Loucy (cell line): Measurements from ENCODE around the gene FAM83F.

ENCODE experiments used
- H2AFZ ChIP-seq: fragments of 200-600 bp; sonication (generic); 2 replicates; pipeline ENCODE4 v1.6.0; 2016; ENCODE audit warnings: antibody characterized with exemption, mild to moderate bottlenecking, low read length, moderate library complexity
- H3F3A ChIP-seq: fragments of 200-600 bp; 2 replicates; pipeline ENCODE4 v1.6.0; 2016; ENCODE audit warnings: antibody characterized with exemption, low read depth, mild to moderate bottlenecking
- H3K27me3 ChIP-seq: fragments of 200-600 bp; sonication (generic); 2 replicates; pipeline ENCODE4 v1.6.1; 2014; ENCODE audit warnings: low read length, mild to moderate bottlenecking; ENCODE audit not compliant: insufficient read depth, poor library complexity, severe bottlenecking
- H3K36me3 ChIP-seq: fragments of 200-600 bp; sonication (generic); 2 replicates; pipeline ENCODE4 v1.6.1; 2016; ENCODE audit warnings: low read length; ENCODE audit not compliant: insufficient read depth
- H3K4me1 ChIP-seq: fragments of 200-600 bp; sonication (generic); 2 replicates; pipeline ENCODE4 v1.5.1; 2014; ENCODE audit warnings: low read length, mild to moderate bottlenecking; ENCODE audit not compliant: insufficient read depth, poor library complexity, severe bottlenecking
- H3K4me2 ChIP-seq: fragments of 200-600 bp; sonication (generic); 2 replicates; pipeline ENCODE4 v1.6.0; 2014; ENCODE audit warnings: antibody characterized with exemption, low read length, low read depth, mild to moderate bottlenecking; ENCODE audit not compliant: poor library complexity, severe bottlenecking
- H3K4me3 ChIP-seq: fragments of 200-600 bp; sonication (generic); 2 replicates; pipeline ENCODE4 v1.5.1; 2014; ENCODE audit warnings: low read length, mild to moderate bottlenecking, mixed read lengths; ENCODE audit not compliant: poor library complexity, severe bottlenecking
- H3K79me2 ChIP-seq: fragments of 200-600 bp; sonication (generic); 2 replicates; pipeline ENCODE4 v1.6.1; 2014; ENCODE audit warnings: low read length; ENCODE audit not compliant: insufficient read depth
- H3K9ac ChIP-seq: fragments of 200-600 bp; sonication (generic); 2 replicates; pipeline ENCODE4 v1.6.0; 2014; ENCODE audit warnings: mild to moderate bottlenecking, low read depth, low read length, moderate library complexity; ENCODE audit not compliant: poor library complexity, severe bottlenecking
- H3K9me2 ChIP-seq: fragments of 200-600 bp; sonication (generic); replicated peaks from 2 replicates; pipeline ENCODE4 v1.6.1; 2016; ENCODE audit warnings: low read depth, low read length, mixed read lengths
- H3K9me3 ChIP-seq: fragments of 200-600 bp; sonication (generic); 2 replicates; pipeline ENCODE4 v1.6.1; 2014; ENCODE audit warnings: mild to moderate bottlenecking, antibody characterized with exemption, low read length, low read depth; ENCODE audit not compliant: insufficient read depth
- H4K20me1 ChIP-seq: fragments of 200-600 bp; sonication (generic); 2 replicates; pipeline ENCODE4 v1.6.0; 2014; ENCODE audit warnings: antibody characterized with exemption, low read length, mild to moderate bottlenecking; ENCODE audit not compliant: insufficient read depth, poor library complexity, severe bottlenecking
- CTCF ChIP-seq: fragments of 200-600 bp; sonication (generic); conservative IDR thresholded peaks from 2 replicates; pipeline ENCODE4 v1.5.1; 2014; ENCODE audit warnings: mild to moderate bottlenecking, antibody characterized with exemption, low read length
- EZH2phosphoT487 ChIP-seq: fragments of 200-600 bp; IDR thresholded peaks from 2 replicates; pipeline ENCODE4 v1.6.1; 2018; ENCODE audit warnings: antibody characterized with exemption, mild to moderate bottlenecking, moderate library complexity, borderline replicate concordance

FAM83F gene

GRCh38 chr22:40025856-40026255, 31.1 kb downstream of the FAM83F start:
- no peaks in the 10 kb centered on the region for H3K79me2 ChIP-seq
- no peaks in the 10 kb centered on the region for H3K36me3 ChIP-seq
- no peak overlapping the region for H3K9ac ChIP-seq
- no peaks in the 10 kb centered on the region for H3K9me3 ChIP-seq
- no peak for TF ChIP-seq EZH2phosphoT487
- TF ChIP-seq CTCF, result no peak
- no peak overlapping the region for H3K4me3 ChIP-seq
- H4K20me1 ChIP-seq, result no peaks in the 10 kb centered on the region
- H3K27me3 ChIP-seq, result no peaks in the 10 kb centered on the region
- no peak overlapping the region for H3K4me2 ChIP-seq
- H3K9me2 ChIP-seq, result no peaks in the 10 kb centered on the region
- no peaks in the 10 kb centered on the region for H3F3A ChIP-seq
- peaks cover 18% of the 10 kb centered on the region for H3K4me1 ChIP-seq
- H2AFZ ChIP-seq, result no peak overlapping the region

- H3K9ac ChIP-seq, result no peak overlapping the region
- H3K36me3 ChIP-seq, result no peaks in the 10 kb centered on the region
- no peaks in the 10 kb centered on the region for H3K27me3 ChIP-seq
- H4K20me1 ChIP-seq, result no peaks in the 10 kb centered on the region
- H3K79me2 ChIP-seq, result no peaks in the 10 kb centered on the region
- no peak overlapping the region for H3K4me2 ChIP-seq
- H3K4me3 ChIP-seq, result no peak overlapping the region
- peaks cover 25% of the 10 kb centered on the region for H3K4me1 ChIP-seq
- TF ChIP-seq EZH2phosphoT487 (no peak), CTCF (no peak)
- H3K9me2 ChIP-seq, result no peaks in the 10 kb centered on the region
- H2AFZ ChIP-seq, result no peak overlapping the region
- H3F3A ChIP-seq, result no peaks in the 10 kb centered on the region
- no peaks in the 10 kb centered on the region for H3K9me3 ChIP-seq
Observed at GRCh38 chr22:40026641-40027040, 31.9 kb downstream of the FAM83F start.

- H3K4me2 ChIP-seq, result no peak overlapping the region
- no peaks in the 10 kb centered on the region for H3K36me3 ChIP-seq
- H3K4me3 ChIP-seq, result no peak overlapping the region
- no peaks in the 10 kb centered on the region for H3K9me3 ChIP-seq
- H3F3A ChIP-seq, result no peaks in the 10 kb centered on the region
- no peaks in the 10 kb centered on the region for H3K27me3 ChIP-seq
- TF ChIP-seq EZH2phosphoT487 (no peak), CTCF (no peak)
- no peaks in the 10 kb centered on the region for H3K9me2 ChIP-seq
- no peak overlapping the region for H2AFZ ChIP-seq
- no peak overlapping the region for H3K9ac ChIP-seq
- H3K4me1 ChIP-seq, result peaks cover 28% of the 10 kb centered on the region
- H3K79me2 ChIP-seq, result no peaks in the 10 kb centered on the region
- H4K20me1 ChIP-seq, result no peaks in the 10 kb centered on the region
Observed at GRCh38 chr22:40027191-40028097, 32.7 kb downstream of the FAM83F start.
